Measurements from ENCODE around the gene TNNI3. TPM values are rescaled to one million over a fixed set of nuclear protein-coding genes. Genes with fewer than 3 reads are reported as not detected.
"Not testable (repeated sequence)": the region's sequence is repeated elsewhere in the genome, so short reads cannot be mapped to it uniquely, and the experiment has no call there.

TNNI3 gene
- total RNA-seq, 2 donors from 2014 or later: not detected

DNA sequence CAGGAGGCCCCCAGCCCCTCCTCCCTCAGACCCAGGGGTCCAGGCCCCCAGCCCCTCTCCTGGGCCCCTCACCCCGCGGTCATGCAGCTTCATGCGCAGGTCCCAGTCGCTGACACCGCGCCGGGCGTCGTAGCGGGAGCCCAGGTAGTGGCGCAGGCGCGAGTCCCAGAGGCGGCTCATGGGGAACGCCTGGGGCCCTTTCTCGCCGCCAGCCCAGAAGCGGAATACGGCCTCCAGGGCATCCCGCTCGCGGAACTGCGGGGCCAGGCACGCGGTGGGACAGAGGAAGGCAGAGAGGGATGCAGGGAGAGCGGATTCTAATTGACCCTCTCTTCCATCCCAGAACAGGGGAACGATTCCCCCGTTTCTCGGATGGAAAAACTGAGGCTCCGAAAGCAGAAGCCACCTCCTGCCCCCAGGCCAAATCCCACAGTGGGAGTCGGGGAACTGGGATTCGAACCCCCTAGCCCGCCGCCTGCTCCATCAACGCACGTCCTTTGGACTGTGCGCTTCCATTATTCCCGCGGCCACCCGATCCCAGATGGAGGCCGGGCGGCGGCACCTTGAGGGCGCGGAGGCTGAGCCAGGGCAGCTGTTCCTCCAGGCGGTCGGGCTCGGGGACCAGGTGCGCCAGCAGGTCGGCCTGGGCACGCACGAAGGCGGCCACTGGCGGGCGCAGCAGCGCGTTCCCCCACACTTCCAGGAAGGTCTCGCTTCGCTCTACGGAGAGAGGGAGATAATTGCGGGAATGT is 4.2 kb upstream of the TNNI3 start:
- Mint-ChIP-seq H3K36me3 (ENCODE audit: low read depth) (peaks cover 6% of the 10 kb centered on the region), H3K4me3 (no peak overlapping the region), H3K27me3 (peaks cover 21% of the 10 kb centered on the region), H3K27ac (no peak overlapping the region), H3K4me1 (peaks cover 6% of the 10 kb centered on the region), H3K9me3 (no peaks in the 10 kb centered on the region)
- ATAC-seq (replicated peaks): no peak

DNA sequence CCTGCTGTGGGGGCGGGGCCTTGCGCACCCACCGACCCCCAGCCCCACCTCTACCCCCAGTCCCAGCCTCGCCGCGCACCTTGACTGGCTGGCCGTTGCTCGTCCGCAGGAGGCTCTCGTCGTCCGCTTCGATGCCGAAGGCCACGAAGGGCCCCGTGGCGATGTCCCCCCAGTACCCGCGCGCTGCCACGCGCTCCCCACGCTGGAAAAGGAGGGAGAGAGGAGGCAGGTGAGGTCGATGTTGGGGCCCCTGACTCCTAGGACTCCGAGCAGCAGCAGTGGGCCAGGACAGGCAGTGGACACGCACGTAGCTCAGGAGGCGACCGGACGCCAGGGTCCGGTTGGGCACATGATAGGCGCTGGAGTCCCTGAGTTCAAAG is 3.4 kb upstream of the TNNI3 start:
- ATAC-seq (replicated peaks): no peak
- Mint-ChIP-seq H3K27me3 (peaks cover 16% of the 10 kb centered on the region), H3K4me3 (no peak overlapping the region), H3K27ac (no peak overlapping the region), H3K36me3 (ENCODE audit: low read depth) (no peaks in the 10 kb centered on the region), H3K9me3 (no peaks in the 10 kb centered on the region), H3K4me1 (no peaks in the 10 kb centered on the region)

DNA sequence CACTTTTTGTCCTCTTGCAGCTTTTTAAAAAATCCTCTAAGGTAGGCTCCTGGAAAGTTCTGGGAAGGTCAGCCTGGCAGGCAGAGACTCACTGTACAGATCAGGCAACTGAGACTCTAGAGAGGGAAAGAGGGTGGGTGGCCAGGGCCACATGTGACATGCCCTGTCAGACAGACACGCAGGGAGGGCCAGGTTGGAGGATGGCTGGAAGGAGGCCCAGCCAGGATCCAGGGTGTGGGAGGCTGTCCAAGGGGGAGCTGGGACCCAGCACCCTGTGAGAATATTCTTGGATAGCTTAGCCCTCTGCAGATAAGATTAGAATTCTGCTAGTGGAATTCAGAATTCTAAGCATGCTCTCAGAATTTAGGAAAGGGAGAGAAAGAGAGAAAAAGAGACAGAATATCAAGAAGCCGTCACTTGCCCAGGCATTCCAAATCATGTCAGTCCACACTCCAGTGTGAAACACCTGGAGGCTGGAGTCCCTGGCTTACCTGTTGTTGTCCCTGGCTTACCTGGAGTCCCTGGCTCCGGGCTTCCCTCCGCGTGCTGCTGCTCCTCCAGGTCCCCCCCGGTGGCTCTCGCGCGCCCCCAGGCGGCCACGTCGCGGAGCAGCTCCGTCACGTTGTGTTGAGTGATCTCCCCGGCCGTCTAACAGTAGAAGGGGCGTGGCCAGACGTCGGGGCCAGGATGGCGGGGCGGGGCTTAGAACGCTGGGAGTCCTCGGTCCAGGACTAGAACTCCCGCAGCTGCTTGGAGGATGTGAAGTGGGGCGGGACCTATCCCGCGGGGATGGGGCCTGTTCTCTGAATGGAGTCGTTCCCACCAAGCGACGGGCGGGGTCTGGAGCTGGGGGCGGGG is 2.8 kb upstream of the TNNI3 start:
- ATAC-seq (replicated peaks): peak; percentile 99
- Mint-ChIP-seq H3K27ac (no peak overlapping the region), H3K9me3 (no peaks in the 10 kb centered on the region), H3K4me3 (no peak overlapping the region), H3K27me3 (peaks cover 12% of the 10 kb centered on the region), H3K36me3 (ENCODE audit: low read depth) (no peaks in the 10 kb centered on the region), H3K4me1 (no peaks in the 10 kb centered on the region)

DNA sequence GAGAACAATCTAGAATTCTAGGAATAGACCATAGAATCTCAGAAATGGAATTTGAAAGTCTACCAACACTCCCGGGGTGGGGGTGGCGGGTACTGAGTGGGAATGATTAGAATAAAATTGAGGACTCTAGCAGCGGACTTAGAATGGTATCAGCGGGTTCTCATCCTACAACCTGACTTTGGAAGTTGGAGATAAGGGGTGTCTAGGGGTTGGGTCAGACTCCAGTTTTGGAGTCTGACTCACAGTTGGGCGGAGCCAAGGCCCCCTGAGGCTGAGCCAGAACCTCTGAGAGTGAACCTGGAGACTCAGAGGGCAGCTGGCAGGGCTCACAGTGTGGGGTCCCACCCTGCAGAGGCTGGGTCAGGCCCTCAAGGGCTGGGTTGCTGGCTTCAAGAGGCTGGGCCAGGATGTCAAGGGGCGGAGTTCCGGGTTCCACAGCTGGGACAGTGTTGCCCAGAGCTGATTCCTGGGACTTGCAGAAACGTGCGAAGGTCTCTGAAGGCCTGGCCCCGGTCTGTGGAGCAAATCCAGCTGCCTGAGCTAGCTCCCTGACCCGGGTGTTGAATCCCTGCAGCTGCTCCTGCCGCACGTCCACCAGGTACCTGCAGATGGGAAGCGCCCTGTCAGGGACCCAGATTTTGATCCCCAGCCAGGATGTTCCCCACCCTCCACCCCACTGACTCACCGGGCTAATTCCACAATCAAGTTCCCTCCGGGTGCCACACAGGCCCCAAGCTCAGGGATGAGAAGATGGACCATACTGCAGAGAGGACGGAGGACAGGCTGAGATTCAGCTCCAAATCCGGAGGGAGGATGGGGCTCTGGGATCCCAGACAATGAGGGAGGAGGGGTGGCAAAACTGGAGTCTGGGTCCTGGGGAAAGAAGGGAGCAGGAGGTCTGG is 1.6 kb upstream of the TNNI3 start:
- ATAC-seq (replicated peaks): no peak
- no peak overlapping the region for H3K4me3 Mint-ChIP-seq
- no peak overlapping the region for H3K27ac Mint-ChIP-seq
- H3K4me1 Mint-ChIP-seq: peaks cover 6% of the 10 kb centered on the region
- H3K9me3 Mint-ChIP-seq: no peaks in the 10 kb centered on the region
- H3K27me3 Mint-ChIP-seq: peaks cover 9% of the 10 kb centered on the region
- no peaks in the 10 kb centered on the region for H3K36me3 Mint-ChIP-seq (ENCODE audit: low read depth)

DNA sequence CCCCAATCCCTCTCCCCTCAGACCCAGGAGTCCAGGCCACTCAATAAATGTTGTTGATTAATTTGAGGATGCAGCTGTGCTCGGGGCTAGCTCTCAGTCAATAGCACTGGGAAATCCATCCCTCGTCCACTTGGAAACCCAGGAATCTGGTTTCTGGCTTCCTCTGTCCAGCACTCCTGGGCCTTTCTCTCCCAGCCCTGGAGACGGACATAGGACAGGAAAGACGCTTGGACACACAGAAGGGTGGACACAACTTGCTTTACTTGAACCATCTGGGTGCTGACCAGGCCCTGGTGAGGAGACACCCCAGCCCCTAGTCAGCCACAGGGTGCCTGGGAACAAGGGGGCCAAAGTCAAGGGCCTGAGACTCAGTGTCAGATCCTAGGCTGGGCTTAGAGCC is 891 bp upstream of the TNNI3 start:
- H3K27ac Mint-ChIP-seq: no peak overlapping the region
- no peak overlapping the region for H3K4me3 Mint-ChIP-seq
- no peaks in the 10 kb centered on the region for H3K36me3 Mint-ChIP-seq (ENCODE audit: low read depth)
- peaks cover 4% of the 10 kb centered on the region for H3K27me3 Mint-ChIP-seq
- H3K9me3 Mint-ChIP-seq: peaks cover 3% of the 10 kb centered on the region
- no peak for ATAC-seq (replicated peaks)
- H3K4me1 Mint-ChIP-seq: peaks cover 11% of the 10 kb centered on the region

DNA sequence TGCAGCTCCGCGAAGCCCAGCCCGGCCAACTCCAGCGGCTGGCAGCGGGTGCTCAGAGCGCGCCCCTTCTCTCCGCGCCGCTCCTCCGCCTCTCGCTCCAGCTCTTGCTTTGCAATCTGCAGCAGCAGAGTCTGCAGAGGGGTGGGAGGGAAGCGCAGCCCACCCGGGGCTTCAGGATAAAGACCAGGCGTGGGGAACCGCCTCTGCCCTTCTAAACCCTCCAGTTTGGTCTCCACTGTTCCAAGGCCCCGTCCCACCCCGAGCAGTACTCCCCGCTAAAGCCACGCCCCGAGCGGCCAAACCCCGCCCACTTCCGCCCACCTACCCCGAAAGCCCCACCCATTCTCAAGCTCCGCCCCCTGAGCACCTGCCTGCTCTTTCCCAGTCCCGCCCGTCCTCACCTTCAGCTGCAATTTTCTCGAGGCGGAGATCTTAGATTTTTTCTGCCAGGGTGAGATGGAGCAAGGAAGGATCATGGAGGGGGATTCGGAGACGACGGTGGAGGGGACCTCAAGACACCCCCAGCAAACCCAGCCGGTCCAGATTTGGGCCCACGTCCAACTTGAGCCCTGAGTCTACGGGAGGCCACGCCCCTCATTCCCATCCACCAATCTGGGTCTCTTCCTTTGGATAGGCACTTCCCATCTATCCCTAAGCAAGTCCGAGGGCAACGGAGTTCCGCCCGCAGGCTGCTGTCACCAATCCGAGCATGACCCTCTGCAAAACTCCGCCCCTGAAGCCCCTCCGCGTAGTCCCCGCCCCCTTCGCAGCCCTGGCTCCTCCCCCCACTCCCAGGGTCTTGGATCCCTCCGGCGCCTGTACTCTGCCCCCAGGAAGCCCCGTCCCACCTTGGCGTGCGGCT is 1.1 kb downstream of the TNNI3 start:
- H3K9me3 Mint-ChIP-seq: peaks cover 11% of the 10 kb centered on the region
- H3K36me3 Mint-ChIP-seq (ENCODE audit: low read depth): no peaks in the 10 kb centered on the region
- no peak overlapping the region for H3K27ac Mint-ChIP-seq
- H3K4me3 Mint-ChIP-seq: no peak overlapping the region
- H3K4me1 Mint-ChIP-seq: peaks cover 17% of the 10 kb centered on the region
- ATAC-seq (replicated peaks): no peak
- H3K27me3 Mint-ChIP-seq: peaks cover 4% of the 10 kb centered on the region

DNA sequence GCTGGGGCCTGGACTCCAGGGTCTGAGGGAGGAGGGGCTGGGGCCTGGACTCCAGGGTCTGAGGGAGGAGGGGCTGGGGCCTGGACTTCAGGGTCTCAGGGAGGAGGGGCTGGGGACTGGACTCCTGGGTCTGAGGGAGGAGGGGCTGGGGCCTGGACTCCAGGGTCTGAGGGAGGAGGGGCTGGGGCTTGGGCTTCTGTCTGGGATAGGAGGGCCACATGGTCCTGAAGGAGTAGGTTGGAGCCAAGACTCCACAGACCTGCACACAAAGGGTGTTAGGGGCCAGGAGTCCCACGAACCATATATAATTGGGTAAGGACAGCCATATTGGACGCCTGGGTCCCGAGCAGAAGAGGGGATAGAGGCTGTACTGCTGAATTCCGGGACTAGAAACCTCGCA is 1.7 kb downstream of the TNNI3 start:
- not testable (repeated sequence) for H3K36me3 Mint-ChIP-seq (ENCODE audit: low read depth); H3K4me3 Mint-ChIP-seq; H3K27ac Mint-ChIP-seq; H3K27me3 Mint-ChIP-seq; ATAC-seq (replicated peaks)
- Mint-ChIP-seq H3K4me1 (peaks cover 17% of the 10 kb centered on the region), H3K9me3 (peaks cover 13% of the 10 kb centered on the region)

DNA sequence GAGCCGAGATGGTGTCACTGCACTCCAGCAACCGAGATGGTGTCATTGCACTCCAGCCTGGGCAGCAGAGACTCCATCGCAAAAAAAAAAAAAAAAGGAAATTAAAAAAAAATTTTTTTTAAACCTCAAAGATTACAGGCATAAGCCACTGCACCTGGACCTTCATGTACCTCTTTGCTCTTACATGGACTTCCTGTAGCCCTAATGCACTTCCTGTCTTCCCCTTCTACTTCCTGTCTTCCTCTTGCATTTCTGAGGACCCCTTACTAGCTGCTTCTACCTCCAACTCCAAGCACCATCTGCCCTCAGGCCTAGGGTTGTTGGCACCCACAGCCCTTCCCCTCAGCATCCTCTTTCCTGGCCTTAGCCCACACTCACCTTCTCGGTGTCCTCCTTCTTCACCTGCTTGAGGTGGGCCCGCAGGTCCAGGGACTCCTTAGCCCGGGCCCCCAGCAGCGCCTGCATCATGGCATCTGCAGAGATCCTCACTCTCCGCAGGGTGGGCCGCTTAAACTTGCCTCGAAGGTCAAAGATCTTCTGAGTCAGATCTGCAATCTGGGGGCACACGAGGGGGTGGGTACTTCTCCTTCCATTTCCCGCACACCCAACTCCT is 3.8 kb downstream of the TNNI3 start:
- Mint-ChIP-seq H3K27ac (no peak overlapping the region), H3K4me1 (peaks cover 17% of the 10 kb centered on the region), H3K4me3 (no peak overlapping the region), H3K9me3 (peaks cover 13% of the 10 kb centered on the region), H3K27me3 (peaks cover 11% of the 10 kb centered on the region), H3K36me3 (ENCODE audit: low read depth) (no peaks in the 10 kb centered on the region)
- no peak for ATAC-seq (replicated peaks)

DNA sequence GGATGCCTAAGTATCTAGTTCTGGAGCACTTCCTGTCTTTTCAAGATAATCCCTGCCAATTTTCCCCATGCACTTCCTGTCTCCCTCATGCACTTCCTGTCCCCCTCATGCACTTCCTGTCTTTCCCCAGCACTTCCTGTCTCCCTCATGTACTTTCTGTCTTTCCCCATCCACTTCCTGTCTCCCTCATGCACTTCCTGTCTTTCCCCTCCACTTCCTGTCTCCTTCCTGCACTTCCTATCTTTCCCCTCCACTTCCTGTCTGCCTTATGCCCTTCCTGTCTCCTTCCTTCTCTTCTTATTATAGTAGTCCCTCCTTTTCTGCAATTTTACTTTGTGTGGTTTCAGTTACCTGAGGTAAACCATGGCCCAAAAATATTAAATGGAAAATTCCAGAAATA is 5.5 kb downstream of the TNNI3 start:
- Mint-ChIP-seq H3K27ac (peak overlapping the region; percentile 47), H3K36me3 (ENCODE audit: low read depth) (no peaks in the 10 kb centered on the region), H3K4me1 (peaks cover 17% of the 10 kb centered on the region), H3K4me3 (no peak overlapping the region), H3K9me3 (peaks cover 13% of the 10 kb centered on the region), H3K27me3 (peaks cover 19% of the 10 kb centered on the region)
- ATAC-seq (replicated peaks): no peak

DNA sequence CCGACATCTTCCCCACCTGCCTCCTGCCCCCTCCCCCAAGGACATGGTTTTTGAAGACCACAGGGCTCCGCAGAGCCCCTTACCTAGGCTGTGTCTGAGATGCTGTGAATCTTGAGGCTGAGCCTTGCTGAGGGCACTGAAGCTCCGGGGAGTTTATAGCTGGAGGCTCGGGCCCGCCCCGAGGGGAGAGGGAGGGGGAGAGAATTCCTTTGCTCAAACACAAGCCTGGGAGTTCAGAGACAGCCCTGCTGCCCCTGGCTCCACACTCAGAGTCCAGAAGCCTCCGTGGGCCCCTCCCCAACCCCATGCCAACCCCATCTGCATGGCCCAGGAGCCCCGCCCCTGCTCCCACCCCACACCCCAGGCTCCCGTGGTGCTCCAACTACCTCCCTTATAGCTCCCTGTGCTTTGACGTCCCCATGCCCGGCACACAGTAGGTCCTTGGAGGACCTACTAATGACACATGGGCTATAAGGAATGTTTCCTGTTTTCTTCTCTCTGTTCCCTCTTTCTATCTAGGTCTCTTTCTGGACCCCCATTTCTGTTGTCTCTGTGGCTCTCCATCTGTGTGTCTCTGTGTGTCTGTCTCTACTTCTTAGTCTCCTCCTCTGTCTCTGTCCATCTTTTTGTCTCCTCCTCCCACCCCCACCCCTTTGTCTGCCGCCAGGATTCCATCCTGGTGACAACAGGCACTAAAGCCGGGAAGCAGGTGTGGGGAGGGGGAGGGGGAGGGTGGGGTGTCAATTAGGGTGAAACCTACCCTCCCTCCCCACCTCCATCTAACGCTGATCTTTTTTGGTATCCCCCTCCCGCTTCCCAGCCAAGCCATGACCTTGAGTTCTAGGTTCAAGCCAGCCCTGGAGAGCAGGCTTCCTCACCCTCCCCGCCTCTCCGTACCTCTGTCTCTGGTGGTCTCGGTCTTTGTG is 8.2 kb downstream of the TNNI3 start, which contains the start of gene TNNT1:
Gene TNNT1, minus strand, starts transcription at position 129 of the 926 bp plus-strand sequence. CDS start 2,049 bp downstream, outside the sequence.
- H3K27me3 Mint-ChIP-seq: peaks cover 31% of the 10 kb centered on the region
- peaks cover 13% of the 10 kb centered on the region for H3K9me3 Mint-ChIP-seq
- H3K4me3 Mint-ChIP-seq: no peak within 1 kb of the TSS
- peaks cover 14% of the 10 kb centered on the region for H3K4me1 Mint-ChIP-seq
- H3K36me3 Mint-ChIP-seq (ENCODE audit: low read depth): no peaks in the 10 kb centered on the region
- no peak for ATAC-seq (replicated peaks)
- no peak within 1 kb of the TSS for H3K27ac Mint-ChIP-seq

DNA sequence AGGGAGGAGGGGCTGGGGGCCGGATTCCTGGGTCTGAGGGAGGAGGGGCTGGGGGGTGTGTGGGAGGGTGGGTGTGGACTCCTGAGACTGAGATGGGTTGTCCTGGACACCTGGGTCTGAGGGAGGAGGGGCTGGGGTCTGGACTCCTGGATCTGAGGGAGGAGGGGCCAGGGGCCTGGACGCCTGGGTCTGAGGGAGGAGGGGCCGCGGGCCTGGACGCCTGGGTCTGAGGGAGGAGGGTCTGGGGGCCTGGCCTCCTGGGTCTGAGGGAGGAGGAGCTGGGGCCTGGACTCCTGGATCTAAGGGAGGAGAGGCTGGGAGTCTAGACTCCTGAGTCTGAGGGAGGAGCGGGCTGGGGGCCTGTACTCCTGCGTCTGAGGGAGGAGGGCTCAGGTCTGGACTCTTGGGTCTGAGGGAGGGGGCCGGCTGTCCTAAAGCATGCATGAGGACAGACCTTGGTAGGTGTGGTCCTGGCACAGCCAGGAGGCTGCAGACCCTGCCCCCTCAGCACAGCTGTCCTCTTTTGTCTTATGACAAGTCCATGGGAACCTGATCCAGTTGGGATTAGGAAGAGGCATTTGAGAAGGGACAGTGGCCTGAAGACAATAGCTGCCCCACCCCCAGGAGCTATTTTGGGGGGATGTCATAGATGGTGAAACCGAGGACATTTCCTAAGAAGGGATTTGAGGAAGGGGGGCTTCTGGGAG is 9.8 kb downstream of the TNNI3 start:
- no peak for ATAC-seq (replicated peaks)
- Mint-ChIP-seq H3K36me3 (ENCODE audit: low read depth) (no peaks in the 10 kb centered on the region), H3K27ac (no peak overlapping the region), H3K4me3 (no peak overlapping the region), H3K9me3 (peaks cover 10% of the 10 kb centered on the region), H3K27me3 (peaks cover 39% of the 10 kb centered on the region), H3K4me1 (peaks cover 6% of the 10 kb centered on the region)

DNA sequence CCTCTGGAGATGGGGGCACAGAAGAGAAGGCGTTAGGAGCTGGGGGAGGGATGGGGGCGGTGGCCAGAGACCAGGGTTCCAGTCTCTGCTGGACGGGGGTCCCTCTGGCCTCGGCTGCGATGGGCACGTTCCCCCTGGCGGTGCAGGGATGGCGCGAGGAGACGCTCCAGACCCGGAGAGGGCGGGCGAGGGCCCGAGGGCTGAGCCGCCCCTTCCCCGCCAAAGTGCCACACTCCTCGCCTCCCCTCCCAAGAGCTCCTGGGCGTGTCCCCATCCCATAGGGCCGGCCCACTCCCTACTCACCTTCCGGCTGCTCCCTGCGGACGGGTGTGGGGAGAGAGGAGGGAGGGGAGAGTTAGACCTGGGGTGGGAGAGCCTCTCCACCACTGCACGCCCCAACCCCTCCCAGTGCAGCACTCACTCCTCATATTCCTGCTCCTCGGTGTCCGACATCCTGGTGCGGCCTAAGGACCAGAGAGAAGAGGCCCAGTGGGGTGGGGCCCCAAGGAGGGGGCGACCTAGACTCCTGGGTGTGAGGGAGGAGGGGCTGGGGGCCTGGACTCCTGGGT is 10.7 kb downstream of the TNNI3 start:
- peak; percentile 14 for ATAC-seq (replicated peaks)
- no peak overlapping the region for H3K4me3 Mint-ChIP-seq

More for the DNA sequence above, 10.7 kb downstream of the TNNI3 start:
- Mint-ChIP-seq H3K27ac (no peak overlapping the region), H3K4me1 (peaks cover under 1% of the 10 kb centered on the region), H3K27me3 (peaks cover 39% of the 10 kb centered on the region), H3K9me3 (peaks cover 4% of the 10 kb centered on the region), H3K36me3 (ENCODE audit: low read depth) (no peaks in the 10 kb centered on the region)
